Subcutaneous abdominal adipose tissue (tissue), 5 donors: ENCODE data around the gene ARPC5.
A peak's percentile ranks its signal among the peaks of the same experiment; 100 is the strongest.

Experiments
- H3K27ac ChIP-seq: one replicate; pipeline ENCODE4 v1.7.0; 2013; ENCODE audit warnings: low read depth, mild to moderate bottlenecking, inconsistent platforms, low read length, moderate library complexity
- H3K27me3 ChIP-seq, 5 donors: one replicate each; pipeline ENCODE4 v1.7.0; 2013; ENCODE audit warnings: low read length in 5 of 5, inconsistent platforms in 1 of 5; ENCODE audit not compliant: control insufficient read depth in 5 of 5, insufficient read depth in 4 of 5
- H3K36me3 ChIP-seq, 5 donors: one replicate each; pipeline ENCODE4 v1.7.0; 2013; ENCODE audit warnings: low read length in 5 of 5; ENCODE audit not compliant: control insufficient read depth in 5 of 5, insufficient read depth in 5 of 5
- H3K4me1 ChIP-seq, 5 donors: one replicate each; pipeline ENCODE4 v1.7.0; 2013; ENCODE audit warnings: low read length in 5 of 5, mild to moderate bottlenecking in 3 of 5, moderate library complexity in 1 of 5; ENCODE audit not compliant: control insufficient read depth in 5 of 5, insufficient read depth in 5 of 5
- H3K4me3 ChIP-seq, 5 donors: one replicate each; pipeline ENCODE4 v1.7.0; 2013; ENCODE audit warnings: low read length in 5 of 5, low read depth in 1 of 5
- H3K9ac ChIP-seq, 5 donors: one replicate each; pipeline ENCODE4 v1.7.0; 2013; ENCODE audit warnings: low read length in 5 of 5, mild to moderate bottlenecking in 4 of 5, moderate library complexity in 3 of 5
- H3K9me3 ChIP-seq, 5 donors: one replicate each; pipeline ENCODE4 v1.7.0; 2013; ENCODE audit warnings: low read length in 5 of 5; ENCODE audit not compliant: control insufficient read depth in 5 of 5
- donor health status: healthy.
- donor health status: healthy.
- donor health status: healthy.
- donor health status: healthy.
- donor health status: healthy.

ARPC5 gene

GRCh38 chr1:183604815-183605214, 30.8 kb downstream of the ARPC5 start:
- H3K9me3 ChIP-seq = no peaks in the 10 kb centered on the region
- H3K27me3 ChIP-seq = peaks cover 0 to 4% (median 0%) of the 10 kb centered on the region in 5 donors
- no peak overlapping the region for H3K27ac ChIP-seq
- peak overlapping the region in 1 of 5 donors; percentile 21 for H3K4me3 ChIP-seq
- H3K9ac ChIP-seq = no peak overlapping the region
- peaks cover 2 to 27% (median 14%) of the 10 kb centered on the region in 5 donors for H3K4me1 ChIP-seq
- H3K36me3 ChIP-seq = no peaks in the 10 kb centered on the region

GRCh38 chr1:183604038-183604808, 31.4 kb downstream of the ARPC5 start:
- Histone ChIP-seq H3K36me3 (no peaks in the 10 kb centered on the region), H3K9ac (no peak overlapping the region), H3K27ac (no peak overlapping the region), H3K9me3 (no peaks in the 10 kb centered on the region), H3K4me1 (peaks cover 1 to 22% (median 9%) of the 10 kb centered on the region in 5 donors), H3K27me3 (peaks cover 0 to 4% (median 0%) of the 10 kb centered on the region in 5 donors), H3K4me3 (peak overlapping the region in 1 of 5 donors; percentile 21)

GRCh38 chr1:183602510-183602909, 33.1 kb downstream of the ARPC5 start:
- Histone ChIP-seq H3K9ac (no peak overlapping the region), H3K27ac (no peak overlapping the region), H3K9me3 (no peaks in the 10 kb centered on the region), H3K27me3 (peaks cover 0 to 4% (median 0%) of the 10 kb centered on the region in 5 donors), H3K4me3 (no peak overlapping the region), H3K4me1 (peaks cover 1 to 25% (median 14%) of the 10 kb centered on the region in 5 donors), H3K36me3 (no peaks in the 10 kb centered on the region)

- no peaks in the 10 kb centered on the region for H3K9me3 ChIP-seq
- H3K4me3 ChIP-seq = no peak overlapping the region
- H3K9ac ChIP-seq = no peak overlapping the region
- no peak overlapping the region for H3K27ac ChIP-seq
- H3K36me3 ChIP-seq = no peaks in the 10 kb centered on the region
- H3K4me1 ChIP-seq = peaks cover 1 to 20% (median 14%) of the 10 kb centered on the region in 5 donors
- H3K27me3 ChIP-seq = peaks cover 0 to 4% (median 0%) of the 10 kb centered on the region in 5 donors
Observed at GRCh38 chr1:183600634-183601033, 34.9 kb downstream of the ARPC5 start.

GRCh38 chr1:183600136-183600535, 35.4 kb downstream of the ARPC5 start:
- Histone ChIP-seq H3K27ac (no peak overlapping the region), H3K9me3 (no peaks in the 10 kb centered on the region), H3K4me1 (peaks cover 1 to 20% (median 14%) of the 10 kb centered on the region in 5 donors), H3K4me3 (no peak overlapping the region), H3K9ac (no peak overlapping the region), H3K36me3 (no peaks in the 10 kb centered on the region), H3K27me3 (peaks cover 0 to 4% (median 0%) of the 10 kb centered on the region in 5 donors)

GRCh38 chr1:183598386-183598785, 37.2 kb downstream of the ARPC5 start:
- Histone ChIP-seq H3K9ac (no peak overlapping the region), H3K27ac (no peak overlapping the region)

GRCh38 chr1:183597656-183598347, 37.8 kb downstream of the ARPC5 start:
- Histone ChIP-seq H3K9me3 (no peaks in the 10 kb centered on the region), H3K27me3 (no peaks in the 10 kb centered on the region), H3K36me3 (no peaks in the 10 kb centered on the region), H3K9ac (peak overlapping the region in 1 of 5 donors; percentile 28), H3K4me1 (peaks cover 0 to 16% (median 14%) of the 10 kb centered on the region in 5 donors), H3K4me3 (no peak overlapping the region), H3K27ac (peak overlapping the region; percentile 34)

More at GRCh38 chr1:183598386-183598785, 37.2 kb downstream of the ARPC5 start:
- H3K36me3 ChIP-seq = no peaks in the 10 kb centered on the region
- H3K4me3 ChIP-seq = no peak overlapping the region
- no peaks in the 10 kb centered on the region for H3K27me3 ChIP-seq
- no peaks in the 10 kb centered on the region for H3K9me3 ChIP-seq
- H3K4me1 ChIP-seq = peaks cover 0 to 15% (median 11%) of the 10 kb centered on the region in 5 donors

- no peaks in the 10 kb centered on the region for H3K36me3 ChIP-seq
- peaks cover 0 to 23% (median 14%) of the 10 kb centered on the region in 5 donors for H3K4me1 ChIP-seq
- H3K27ac ChIP-seq = no peak overlapping the region
- no peak overlapping the region for H3K4me3 ChIP-seq
- H3K27me3 ChIP-seq = no peaks in the 10 kb centered on the region
- H3K9ac ChIP-seq = no peak overlapping the region
- no peaks in the 10 kb centered on the region for H3K9me3 ChIP-seq
Observed at GRCh38 chr1:183596500-183596899, 39.1 kb downstream of the ARPC5 start.

GRCh38 chr1:183595537-183595936, 40.0 kb downstream of the ARPC5 start:
- Histone ChIP-seq H3K36me3 (no peaks in the 10 kb centered on the region), H3K4me3 (no peak overlapping the region), H3K27me3 (no peaks in the 10 kb centered on the region), H3K9me3 (no peaks in the 10 kb centered on the region), H3K9ac (no peak overlapping the region), H3K27ac (no peak overlapping the region), H3K4me1 (peaks cover 0 to 26% (median 14%) of the 10 kb centered on the region in 5 donors)

- Histone ChIP-seq H3K9ac (no peak overlapping the region), H3K9me3 (no peaks in the 10 kb centered on the region), H3K4me1 (peaks cover 0 to 25% (median 7%) of the 10 kb centered on the region in 5 donors), H3K27me3 (no peaks in the 10 kb centered on the region), H3K36me3 (no peaks in the 10 kb centered on the region), H3K27ac (no peak overlapping the region), H3K4me3 (no peak overlapping the region)
Observed at GRCh38 chr1:183593356-183593755, 42.2 kb downstream of the ARPC5 start.
